Activated CD4-positive, alpha-beta T cell treated with anti-CD3 and anti-CD28 coated beads, Interleukin-2, amount 10 ng/mL, durations not matched to agents 24 days and 14 days (primary cell): ENCODE measurements around the gene KLC3. TPM values are rescaled to one million over a fixed set of nuclear protein-coding genes. Genes with fewer than 3 reads are reported as not detected.
A peak's percentile ranks its signal among the peaks of the same experiment; 100 is the strongest.

Experiments
- DNase-seq: peaks from one replicate; pipeline ENCODE4 v3.0.0; 2022
- H3K27ac Mint-ChIP-seq: one replicate; pipeline ENCODE4 v1.8.0; 2022; ENCODE audit warnings: mild to moderate bottlenecking, mixed read lengths
- H3K27me3 Mint-ChIP-seq: one replicate; pipeline ENCODE4 v1.8.0; 2022; ENCODE audit warnings: mixed read lengths
- H3K36me3 Mint-ChIP-seq: one replicate; pipeline ENCODE4 v1.8.0; 2022; ENCODE audit warnings: low read depth, mild to moderate bottlenecking, mixed read lengths
- H3K4me1 Mint-ChIP-seq: one replicate; pipeline ENCODE4 v1.8.0; 2021; ENCODE audit warnings: mixed read lengths
- H3K4me3 Mint-ChIP-seq: one replicate; pipeline ENCODE4 v1.8.0; 2022; ENCODE audit warnings: mild to moderate bottlenecking, moderate library complexity, mixed read lengths
- H3K9me3 Mint-ChIP-seq: one replicate; pipeline ENCODE4 v1.8.0; 2021; ENCODE audit warnings: mixed read lengths
- intact Hi-C: fragments of 100-400 bp; cut with micrococcal nuclease; formaldehyde crosslinking; loops from one replicate; pipeline ENCODE4 v1.15.1; 2023
- total RNA-seq: library from RNA; stranded (reverse); gene quantifications from 2 replicates; pipeline ENCODE4 v1.2.3, GENCODE V29; 2022

Gene KLC3
- not detected in 2 replicates for total RNA-seq

GRCh38 chr19:45340232-45340898 lies at the start of gene KLC3:
Gene KLC3 (plus strand): TSS chr19:45340750. CDS start chr19:45345542, 4,792 bp downstream.
- no peaks in the 10 kb centered on the region for H3K9me3 Mint-ChIP-seq
- peak within 1 kb of the TSS; percentile 64 for H3K4me3 Mint-ChIP-seq
- DNase-seq, result peak; percentile 83
- H3K4me1 Mint-ChIP-seq, result peaks cover 6% of the 10 kb centered on the region
- no peaks in the 10 kb centered on the region for H3K36me3 Mint-ChIP-seq
- H3K27me3 Mint-ChIP-seq, result peaks cover 9% of the 10 kb centered on the region
- H3K27ac Mint-ChIP-seq, result no peak within 1 kb of the TSS
- intact Hi-C loops, result no loop called here

GRCh38 chr19:45291834-45292233 lies 48.7 kb upstream of the KLC3 start:
- no peak for DNase-seq
- H3K36me3 Mint-ChIP-seq, result peaks cover 14% of the 10 kb centered on the region
- H3K27ac Mint-ChIP-seq, result no peak overlapping the region
- no peaks in the 10 kb centered on the region for H3K27me3 Mint-ChIP-seq
- peaks cover 6% of the 10 kb centered on the region for H3K4me1 Mint-ChIP-seq
- no peaks in the 10 kb centered on the region for H3K9me3 Mint-ChIP-seq
- intact Hi-C loops, result no loop called here
- no peak overlapping the region for H3K4me3 Mint-ChIP-seq

DNA sequence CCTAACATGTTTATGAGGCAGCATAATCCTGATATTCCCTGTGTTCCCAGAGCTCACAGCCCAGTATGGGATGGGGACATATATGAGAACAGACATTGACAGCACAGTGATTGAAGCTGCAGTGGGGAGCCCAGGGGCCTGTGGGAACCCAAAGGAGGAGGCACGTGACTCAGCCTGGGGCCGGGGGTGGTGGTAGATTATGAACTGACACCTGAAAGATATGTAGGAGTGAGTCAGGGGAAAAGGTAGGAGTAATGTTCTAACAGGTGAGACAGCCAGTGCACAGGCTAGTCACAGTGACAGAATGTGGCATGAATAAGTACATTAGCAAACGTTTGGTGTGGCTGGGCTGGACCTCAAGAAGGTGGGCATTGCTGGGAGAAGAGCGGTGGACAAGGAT lies 46.9 kb upstream of the KLC3 start:
- no peak for DNase-seq
- no peak overlapping the region for H3K27ac Mint-ChIP-seq

GRCh38 chr19:45294291-45295029 lies 46.1 kb upstream of the KLC3 start:
- intact Hi-C loops, result no loop called here
- no peak overlapping the region for H3K4me3 Mint-ChIP-seq
- H3K36me3 Mint-ChIP-seq, result peaks cover 13% of the 10 kb centered on the region
- H3K9me3 Mint-ChIP-seq, result no peaks in the 10 kb centered on the region
- H3K4me1 Mint-ChIP-seq, result peaks cover 6% of the 10 kb centered on the region
- DNase-seq, result no peak
- H3K27ac Mint-ChIP-seq, result no peak overlapping the region
- no peaks in the 10 kb centered on the region for H3K27me3 Mint-ChIP-seq

More for the DNA sequence above, 46.9 kb upstream of the KLC3 start:
- H3K4me3 Mint-ChIP-seq, result no peak overlapping the region
- intact Hi-C loops, result no loop called here
- H3K4me1 Mint-ChIP-seq, result peaks cover 6% of the 10 kb centered on the region
- H3K36me3 Mint-ChIP-seq, result peaks cover 13% of the 10 kb centered on the region
- H3K9me3 Mint-ChIP-seq, result no peaks in the 10 kb centered on the region
- no peaks in the 10 kb centered on the region for H3K27me3 Mint-ChIP-seq

GRCh38 chr19:45295873-45296272 lies 44.7 kb upstream of the KLC3 start:
- Mint-ChIP-seq H3K36me3 (peaks cover 14% of the 10 kb centered on the region), H3K9me3 (no peaks in the 10 kb centered on the region), H3K4me1 (peaks cover 6% of the 10 kb centered on the region), H3K27me3 (no peaks in the 10 kb centered on the region), H3K4me3 (no peak overlapping the region), H3K27ac (no peak overlapping the region)
- DNase-seq, result no peak
- intact Hi-C loops, result no loop called here

DNA sequence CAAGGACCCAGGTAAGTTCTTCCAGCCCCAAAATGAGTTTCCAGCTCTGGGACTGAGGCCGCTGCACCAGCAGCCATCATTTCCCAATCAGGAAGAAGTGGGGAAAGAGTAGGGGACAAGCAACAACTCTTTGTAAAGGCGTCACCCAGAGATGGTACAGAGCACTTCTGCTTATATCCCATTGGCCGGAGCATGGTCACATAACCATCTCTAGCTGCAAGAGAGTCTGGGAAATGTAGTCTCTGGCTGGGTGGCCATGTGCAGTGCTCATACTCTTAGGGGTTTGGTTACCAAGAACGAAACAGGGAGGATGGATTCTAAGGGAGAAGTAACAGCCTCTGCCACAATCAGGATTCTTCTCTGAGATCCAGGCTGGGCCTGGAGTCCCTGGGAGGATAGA lies 44.2 kb upstream of the KLC3 start:
- H3K27me3 Mint-ChIP-seq, result no peaks in the 10 kb centered on the region
- DNase-seq, result no peak
- peaks cover 12% of the 10 kb centered on the region for H3K36me3 Mint-ChIP-seq
- H3K4me3 Mint-ChIP-seq, result no peak overlapping the region
- intact Hi-C loops, result no loop called here
- no peaks in the 10 kb centered on the region for H3K9me3 Mint-ChIP-seq
- H3K27ac Mint-ChIP-seq, result no peak overlapping the region
- H3K4me1 Mint-ChIP-seq, result peaks cover 6% of the 10 kb centered on the region

DNA sequence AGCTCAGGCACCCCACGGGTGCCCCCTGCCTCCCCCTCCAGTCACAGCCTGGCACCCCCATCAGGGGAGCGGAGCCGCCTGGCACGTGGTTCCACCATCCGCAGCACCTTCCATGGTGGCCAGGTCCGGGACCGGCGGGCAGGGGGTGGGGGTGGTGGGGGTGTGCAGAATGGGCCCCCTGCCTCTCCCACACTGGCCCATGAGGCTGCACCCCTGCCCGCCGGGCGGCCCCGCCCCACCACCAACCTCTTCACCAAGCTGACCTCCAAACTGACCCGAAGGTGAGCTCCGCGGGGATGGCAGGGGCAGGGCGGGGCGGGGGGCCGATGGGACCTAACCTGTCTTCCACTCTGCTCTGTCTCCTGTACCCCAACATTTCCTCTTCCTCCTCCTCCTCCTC lies 42.9 kb upstream of the KLC3 start:
- intact Hi-C loops, result no loop called here
- H3K4me3 Mint-ChIP-seq, result no peak overlapping the region
- DNase-seq, result no peak

DNA sequence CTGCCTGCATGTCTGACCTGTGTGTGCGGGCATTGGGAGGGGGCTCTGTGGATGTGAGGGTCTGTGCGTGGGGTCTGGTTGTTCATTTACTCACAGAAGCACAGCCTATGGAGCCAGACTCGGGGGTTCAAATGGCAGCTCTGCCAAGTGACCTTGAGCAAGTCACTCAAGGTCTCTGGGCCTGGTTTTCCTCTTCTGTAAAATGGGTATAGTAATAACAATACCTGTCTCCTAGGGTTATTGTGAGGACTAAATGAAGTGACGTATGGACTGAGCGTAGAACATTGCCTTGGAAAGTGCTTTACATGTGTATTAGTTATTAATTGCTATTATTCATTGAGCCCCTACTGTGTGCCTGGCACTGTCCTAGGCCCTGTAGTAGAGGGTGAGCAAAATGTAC lies 42.3 kb upstream of the KLC3 start:
- no peak overlapping the region for H3K4me3 Mint-ChIP-seq
- H3K4me1 Mint-ChIP-seq, result peaks cover 6% of the 10 kb centered on the region
- intact Hi-C loops, result no loop called here
- H3K27me3 Mint-ChIP-seq, result no peaks in the 10 kb centered on the region
- peaks cover 6% of the 10 kb centered on the region for H3K36me3 Mint-ChIP-seq
- H3K27ac Mint-ChIP-seq, result no peak overlapping the region
- no peaks in the 10 kb centered on the region for H3K9me3 Mint-ChIP-seq
- DNase-seq, result no peak

More for the DNA sequence above, 42.9 kb upstream of the KLC3 start:
- H3K27me3 Mint-ChIP-seq, result no peaks in the 10 kb centered on the region
- peaks cover 6% of the 10 kb centered on the region for H3K36me3 Mint-ChIP-seq
- no peaks in the 10 kb centered on the region for H3K9me3 Mint-ChIP-seq
- peaks cover 6% of the 10 kb centered on the region for H3K4me1 Mint-ChIP-seq
- H3K27ac Mint-ChIP-seq, result no peak overlapping the region

DNA sequence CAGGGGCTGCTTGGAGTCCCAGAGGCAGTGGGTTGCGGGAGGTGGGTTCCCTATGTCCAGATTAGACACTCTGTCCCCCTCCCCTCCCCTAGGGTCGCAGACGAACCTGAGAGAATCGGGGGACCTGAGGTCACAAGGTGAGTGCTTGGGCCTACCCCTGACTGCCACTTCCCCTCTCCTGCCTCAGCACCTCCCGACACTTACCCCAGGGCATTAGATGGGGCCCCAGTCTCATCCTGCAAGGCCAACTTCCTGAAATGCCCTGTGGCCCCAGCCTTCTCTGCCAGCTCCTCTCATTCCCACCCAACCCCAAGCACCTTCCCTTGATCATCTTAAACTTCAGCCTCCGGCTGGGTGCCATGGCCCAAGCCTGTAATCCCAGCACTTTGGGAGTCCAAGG lies 40.8 kb upstream of the KLC3 start:
- no peak overlapping the region for H3K4me3 Mint-ChIP-seq
- DNase-seq, result no peak
- intact Hi-C loops, result no loop called here
- H3K9me3 Mint-ChIP-seq, result no peaks in the 10 kb centered on the region
- H3K36me3 Mint-ChIP-seq, result peaks cover 6% of the 10 kb centered on the region
- H3K27me3 Mint-ChIP-seq, result no peaks in the 10 kb centered on the region
- H3K27ac Mint-ChIP-seq, result no peak overlapping the region
- H3K4me1 Mint-ChIP-seq, result no peaks in the 10 kb centered on the region

GRCh38 chr19:45302416-45302815 lies 38.1 kb upstream of the KLC3 start:
- H3K4me3 Mint-ChIP-seq, result no peak overlapping the region
- H3K27ac Mint-ChIP-seq, result no peak overlapping the region
- H3K36me3 Mint-ChIP-seq, result peaks cover 4% of the 10 kb centered on the region
- DNase-seq, result no peak
- no peaks in the 10 kb centered on the region for H3K9me3 Mint-ChIP-seq
- no peaks in the 10 kb centered on the region for H3K27me3 Mint-ChIP-seq
- intact Hi-C loops, result no loop called here
- no peaks in the 10 kb centered on the region for H3K4me1 Mint-ChIP-seq

DNA sequence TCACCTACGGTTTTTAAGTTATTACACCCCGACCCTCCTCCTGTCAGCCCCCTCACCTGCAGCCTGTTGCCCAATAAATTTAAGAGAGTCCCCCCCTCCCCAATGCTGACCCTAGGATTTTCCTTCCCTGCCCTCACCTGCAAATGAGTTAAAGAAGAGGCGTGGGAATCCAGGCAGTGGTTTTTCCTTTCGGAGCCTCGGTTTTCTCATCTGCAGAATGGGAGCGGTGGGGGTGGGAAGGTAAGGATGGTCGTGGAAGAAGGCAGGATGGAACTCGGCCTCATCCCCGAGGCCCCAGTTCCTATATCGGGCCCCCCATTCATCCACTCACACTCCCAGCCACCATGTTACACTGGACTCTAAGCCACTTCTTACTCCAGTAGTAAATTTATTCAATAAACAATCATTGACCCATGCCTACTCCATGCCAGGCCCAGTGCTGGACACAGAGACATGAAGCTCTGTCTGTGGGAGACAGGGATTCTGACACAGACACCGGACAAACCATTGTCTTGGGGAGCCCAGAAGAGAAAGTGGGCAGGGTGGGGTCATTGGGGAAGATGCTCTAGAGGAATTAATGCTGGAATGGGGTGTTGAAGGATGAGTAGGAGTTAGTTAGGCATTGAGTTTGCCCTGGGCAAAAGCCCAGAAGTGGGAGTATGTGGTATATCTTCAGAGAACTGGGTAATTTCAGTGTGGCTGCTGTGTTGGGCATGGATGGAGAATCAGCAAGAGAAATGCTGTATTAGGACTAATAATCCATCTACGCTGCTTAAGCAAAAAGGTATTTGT lies 37.1 kb upstream of the KLC3 start:
- no peaks in the 10 kb centered on the region for H3K27me3 Mint-ChIP-seq

GRCh38 chr19:45304141-45304926 lies 36.2 kb upstream of the KLC3 start:
- no peak for DNase-seq
- Mint-ChIP-seq H3K27ac (no peak overlapping the region), H3K4me1 (no peaks in the 10 kb centered on the region), H3K27me3 (no peaks in the 10 kb centered on the region), H3K9me3 (no peaks in the 10 kb centered on the region), H3K36me3 (peaks cover 2% of the 10 kb centered on the region), H3K4me3 (no peak overlapping the region)
- intact Hi-C loops, result no loop called here

More for the DNA sequence above, 37.1 kb upstream of the KLC3 start:
- Mint-ChIP-seq H3K4me1 (no peaks in the 10 kb centered on the region), H3K36me3 (peaks cover 2% of the 10 kb centered on the region), H3K4me3 (no peak overlapping the region), H3K9me3 (no peaks in the 10 kb centered on the region), H3K27ac (no peak overlapping the region)
- intact Hi-C loops, result no loop called here
- no peak for DNase-seq

DNA sequence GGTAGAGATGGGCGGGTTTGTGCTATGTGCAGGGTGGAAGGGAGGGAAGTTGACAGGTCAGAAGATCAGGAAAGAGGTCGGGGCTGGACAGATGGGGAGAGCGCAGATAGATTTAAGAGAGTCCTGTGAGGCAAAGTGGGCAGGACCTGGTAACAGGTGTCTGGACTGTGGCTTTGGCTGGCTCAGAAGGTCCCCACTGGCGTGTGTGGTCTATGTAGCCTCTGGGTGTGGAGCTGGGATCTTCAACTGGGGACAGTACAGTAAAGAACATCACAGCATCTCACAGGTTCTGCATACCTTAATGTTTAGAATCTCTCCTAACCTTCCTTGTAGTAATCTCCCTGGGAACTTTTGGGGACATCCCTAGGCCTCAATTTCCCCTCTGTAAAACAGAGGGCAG lies 35.5 kb upstream of the KLC3 start:
- Mint-ChIP-seq H3K27ac (no peak overlapping the region), H3K36me3 (no peaks in the 10 kb centered on the region), H3K4me3 (no peak overlapping the region), H3K9me3 (no peaks in the 10 kb centered on the region), H3K27me3 (no peaks in the 10 kb centered on the region), H3K4me1 (no peaks in the 10 kb centered on the region)
- intact Hi-C loops, result no loop called here
- DNase-seq, result no peak
